Epithelial cell of proximal tubule (primary cell): ENCODE measurements around the gene CPLX3. TPM values are rescaled to one million over a fixed set of nuclear protein-coding genes. Genes with fewer than 3 reads are reported as not detected.

Experiments
- DNase-seq: peaks from one replicate; pipeline ENCODE4 v3.0.0-alpha.2; 2011; ENCODE audit warnings: low read depth
- H3K4me3 ChIP-seq: 2 replicates; pipeline ENCODE4 v1.5.1; 2011; ENCODE audit warnings: low read depth, mild to moderate bottlenecking, low read length
- total RNA-seq: library from RNA; depleted of rRNA; stranded (reverse); fragments of >200 nt; gene quantifications from 2 replicates; pipeline ENCODE4 v1.2.3, GENCODE V29; 2015
- TF ChIP-seq, protein P1 (sequence below): conservative IDR thresholded peaks from 2 replicates; pipeline ENCODE4 v1.5.1; 2012; ENCODE audit warnings: low read depth, mild to moderate bottlenecking, low read length

The CPLX3 gene
- total RNA-seq, 1 donor from 2014 or later: not detected

- TF ChIP-seq, protein P1, sequence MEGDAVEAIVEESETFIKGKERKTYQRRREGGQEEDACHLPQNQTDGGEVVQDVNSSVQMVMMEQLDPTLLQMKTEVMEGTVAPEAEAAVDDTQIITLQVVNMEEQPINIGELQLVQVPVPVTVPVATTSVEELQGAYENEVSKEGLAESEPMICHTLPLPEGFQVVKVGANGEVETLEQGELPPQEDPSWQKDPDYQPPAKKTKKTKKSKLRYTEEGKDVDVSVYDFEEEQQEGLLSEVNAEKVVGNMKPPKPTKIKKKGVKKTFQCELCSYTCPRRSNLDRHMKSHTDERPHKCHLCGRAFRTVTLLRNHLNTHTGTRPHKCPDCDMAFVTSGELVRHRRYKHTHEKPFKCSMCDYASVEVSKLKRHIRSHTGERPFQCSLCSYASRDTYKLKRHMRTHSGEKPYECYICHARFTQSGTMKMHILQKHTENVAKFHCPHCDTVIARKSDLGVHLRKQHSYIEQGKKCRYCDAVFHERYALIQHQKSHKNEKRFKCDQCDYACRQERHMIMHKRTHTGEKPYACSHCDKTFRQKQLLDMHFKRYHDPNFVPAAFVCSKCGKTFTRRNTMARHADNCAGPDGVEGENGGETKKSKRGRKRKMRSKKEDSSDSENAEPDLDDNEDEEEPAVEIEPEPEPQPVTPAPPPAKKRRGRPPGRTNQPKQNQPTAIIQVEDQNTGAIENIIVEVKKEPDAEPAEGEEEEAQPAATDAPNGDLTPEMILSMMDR: no peak
- peak; percentile 71 for DNase-seq
- H3K4me3 ChIP-seq: no peak overlapping the region
Measured at GRCh38 chr15:74863239-74864056, 37.0 kb downstream of the CPLX3 start.

DNA sequence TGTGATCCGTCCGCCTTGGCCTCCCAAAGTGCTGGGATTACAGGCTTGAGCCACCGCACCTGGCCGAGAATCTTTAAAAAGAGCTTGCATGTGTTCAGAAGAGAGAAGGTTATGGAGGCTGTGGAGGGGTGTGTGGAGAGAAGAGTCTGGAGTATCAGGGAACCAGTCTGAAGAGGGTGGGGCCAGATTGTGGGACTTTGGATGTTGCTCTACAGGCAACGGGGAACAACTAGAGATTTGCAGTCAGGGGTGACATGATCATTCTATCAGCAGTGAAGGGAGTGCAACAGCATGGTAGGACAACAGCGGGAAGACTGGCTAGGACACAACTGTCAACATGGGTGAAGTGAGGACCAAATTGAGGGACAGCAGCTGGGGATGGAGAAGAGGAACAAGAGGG is 37.9 kb downstream of the CPLX3 start:
- TF ChIP-seq, protein P1: no peak
- H3K4me3 ChIP-seq: no peak overlapping the region
- no peak for DNase-seq

- DNase-seq: no peak
- no peak overlapping the region for H3K4me3 ChIP-seq
- TF ChIP-seq, protein P1: no peak
Measured at GRCh38 chr15:74865316-74865715, 38.9 kb downstream of the CPLX3 start.

GRCh38 chr15:74866090-74866489 is 39.7 kb downstream of the CPLX3 start:
- TF ChIP-seq, protein P1: no peak
- DNase-seq: no peak
- H3K4me3 ChIP-seq: no peak overlapping the region

DNA sequence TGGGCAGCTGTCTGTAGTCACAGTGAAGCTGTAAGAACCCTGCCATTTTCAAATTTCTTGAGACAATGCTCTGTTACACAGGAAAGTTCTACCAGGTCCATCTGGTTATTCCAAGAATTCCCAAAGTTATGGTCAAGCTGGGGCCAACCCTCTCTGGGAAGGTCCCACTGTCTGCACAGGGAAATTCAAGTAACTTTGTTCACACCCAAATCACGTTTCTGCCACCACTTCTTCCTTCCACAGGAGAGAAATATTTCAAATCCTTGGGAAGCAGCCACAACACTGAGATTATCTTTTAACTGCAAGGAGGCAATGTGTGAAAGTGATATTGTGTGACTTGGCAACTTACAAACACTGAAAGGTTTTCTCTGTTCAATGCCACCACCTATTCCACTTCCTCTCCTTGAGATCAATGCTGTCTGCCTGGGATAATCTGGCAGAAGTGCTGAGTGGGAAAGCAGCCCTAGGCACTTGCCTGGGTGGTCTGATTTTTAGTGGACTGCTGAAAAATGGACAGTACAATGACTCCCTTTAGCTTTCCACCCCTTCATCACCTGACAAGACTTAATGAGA is 41.1 kb downstream of the CPLX3 start:
- no peak for DNase-seq
- no peak overlapping the region for H3K4me3 ChIP-seq
- TF ChIP-seq, protein P1: no peak

DNA sequence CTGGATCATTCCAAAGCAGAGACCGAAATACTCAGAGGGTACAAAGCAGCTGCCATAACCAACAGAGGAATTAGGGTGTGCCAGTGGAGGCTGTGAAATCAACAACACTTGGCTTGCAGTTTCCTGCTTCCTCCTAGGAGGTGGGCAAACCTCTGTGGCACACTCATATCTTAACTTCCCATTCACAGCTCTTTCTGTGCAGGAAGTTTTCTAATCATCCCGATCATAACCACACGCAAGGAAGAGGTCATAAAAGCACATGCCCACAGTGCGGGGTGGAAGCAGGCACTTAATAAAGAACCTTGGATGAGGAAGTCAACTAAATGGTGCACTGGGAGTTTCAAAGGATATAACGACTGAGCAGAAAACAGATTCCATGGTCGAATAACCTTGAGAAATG is 41.6 kb downstream of the CPLX3 start:
- DNase-seq: no peak
- H3K4me3 ChIP-seq: no peak overlapping the region
- TF ChIP-seq, protein P1: no peak

GRCh38 chr15:74869372-74869725 is 42.9 kb downstream of the CPLX3 start:
- TF ChIP-seq, protein P1: no peak
- no peak for DNase-seq
- H3K4me3 ChIP-seq: no peak overlapping the region
